Neural cell (in vitro differentiated cells): ENCODE data around the gene PHACTR1. TPM values are rescaled to one million over a fixed set of nuclear protein-coding genes. Genes with fewer than 3 reads are reported as not detected.

Experiments
- H2AFZ ChIP-seq: fragments of 200-600, 300-800 bp; sonication (generic), shearing (Covaris generic); 2 replicates; pipeline ENCODE4 v1.6.0; 2014; ENCODE audit warnings: low read depth, mild to moderate bottlenecking, antibody characterized with exemption, low read length, moderate library complexity
- H3F3A ChIP-seq: fragments of 200-600 bp; shearing (Covaris generic); 2 replicates; pipeline ENCODE4 v1.6.1; 2016; ENCODE audit warnings: mild to moderate bottlenecking, moderate library complexity, mixed read lengths, antibody characterized with exemption, low read length; ENCODE audit not compliant: insufficient read depth, poor library complexity, severe bottlenecking
- H3K27ac ChIP-seq: fragments of 200-600, 300-800 bp; sonication (generic), shearing (Covaris generic); 2 replicates; pipeline ENCODE4 v1.5.1; 2014; ENCODE audit warnings: mild to moderate bottlenecking, low read length, moderate library complexity
- H3K27me3 ChIP-seq: fragments of 300-800, 200-600 bp; sonication (generic), shearing (Covaris generic); 2 replicates; pipeline ENCODE4 v1.6.0; 2014; ENCODE audit warnings: mild to moderate bottlenecking, low read depth, low read length, moderate library complexity; ENCODE audit not compliant: insufficient read depth
- H3K36me3 ChIP-seq: fragments of 300-800, 200-600 bp; sonication (generic), shearing (Covaris generic); 2 replicates; pipeline ENCODE4 v1.5.1; 2014; ENCODE audit warnings: mild to moderate bottlenecking, antibody characterized with exemption, low read length, moderate library complexity; ENCODE audit not compliant: insufficient read depth
- H3K4me2 ChIP-seq: fragments of 300-800, 200-600 bp; sonication (generic), shearing (Covaris generic); 2 replicates; pipeline ENCODE4 v1.6.0; 2014; ENCODE audit warnings: mild to moderate bottlenecking, low read length
- H3K4me3 ChIP-seq: fragments of 300-800, 200-600 bp; sonication (generic), shearing (Covaris generic); 2 replicates; pipeline ENCODE4 v1.5.1; 2014; ENCODE audit warnings: mild to moderate bottlenecking, low read length, moderate library complexity
- H3K79me2 ChIP-seq: fragments of 200-600 bp; shearing (Covaris generic); replicated peaks from 2 replicates; pipeline ENCODE4 v1.6.0; 2014; ENCODE audit warnings: mild to moderate bottlenecking, low read length, moderate library complexity; ENCODE audit not compliant: insufficient read depth
- H3K9ac ChIP-seq: fragments of 300-800, 200-600 bp; sonication (generic), shearing (Covaris generic); 2 replicates; pipeline ENCODE4 v1.6.1; 2016; ENCODE audit warnings: mild to moderate bottlenecking, low read length, mixed read lengths
- H3K9me2 ChIP-seq: fragments of 200-600 bp; shearing (Covaris generic); 2 replicates; pipeline ENCODE4 v1.6.1; 2016; ENCODE audit warnings: mild to moderate bottlenecking, low read length, mixed read lengths; ENCODE audit not compliant: insufficient read depth
- H3K9me3 ChIP-seq: fragments of 200-600, 300-800 bp; sonication (generic), shearing (Covaris generic); 2 replicates; pipeline ENCODE4 v1.6.1; 2016; ENCODE audit warnings: mild to moderate bottlenecking, mixed run types, low read length, moderate library complexity, mixed read lengths
- H4K20me1 ChIP-seq: fragments of 200-600 bp; shearing (Covaris generic); 2 replicates; pipeline ENCODE4 v1.6.1; 2016; ENCODE audit warnings: mild to moderate bottlenecking, mixed run types; ENCODE audit not compliant: insufficient read depth
- EP300 ChIP-seq: fragments of 450-650 bp; conservative IDR thresholded peaks from 2 replicates; pipeline ENCODE4 v1.6.1; 2014; ENCODE audit warnings: antibody characterized with exemption, mild to moderate bottlenecking, moderate library complexity; ENCODE audit not compliant: poor library complexity, severe bottlenecking
- EZH2 ChIP-seq: fragments of 200-600, 300-800 bp; shearing (Covaris generic), sonication (generic); IDR thresholded peaks from 2 replicates; pipeline ENCODE4 v1.6.1; 2014; ENCODE audit warnings: antibody characterized with exemption, low read length, borderline replicate concordance, mild to moderate bottlenecking; ENCODE audit not compliant: insufficient read depth, poor library complexity, severe bottlenecking
- MXI1 ChIP-seq: fragments of 450-650 bp; conservative IDR thresholded peaks from 2 replicates; pipeline ENCODE4 v1.6.1; 2014; ENCODE audit warnings: antibody characterized with exemption, mild to moderate bottlenecking; ENCODE audit not compliant: poor library complexity, severe bottlenecking
- POLR2AphosphoS5 ChIP-seq: IDR thresholded peaks from 2 replicates; pipeline ENCODE4 v1.6.1; 2012
- RAD21 ChIP-seq: fragments of 450-650 bp; conservative IDR thresholded peaks from 2 replicates; pipeline ENCODE4 v1.6.1; 2014; ENCODE audit warnings: antibody characterized with exemption, mild to moderate bottlenecking, moderate library complexity
- SMC3 ChIP-seq: fragments of 450-650 bp; conservative IDR thresholded peaks from 2 replicates; pipeline ENCODE4 v1.6.1; 2014; ENCODE audit warnings: antibody characterized with exemption, mild to moderate bottlenecking, moderate library complexity; ENCODE audit not compliant: poor library complexity
- TAF1 ChIP-seq: IDR thresholded peaks from 2 replicates; pipeline ENCODE4 v1.6.1; 2012; ENCODE audit warnings: low read depth
- polyA plus RNA-seq: library from polyadenylated mRNA; depleted of rRNA; stranded (reverse); fragments of >200 nt; gene quantifications from 2 replicates; pipeline ENCODE4 v1.2.3, GENCODE V29; 2014
- TF ChIP-seq, protein P1 (sequence below): fragments of 450-650 bp; IDR thresholded peaks from 2 replicates; pipeline ENCODE4 v1.5.1; 2014; ENCODE audit warnings: antibody characterized with exemption, mild to moderate bottlenecking, moderate library complexity; ENCODE audit not compliant: poor library complexity, severe bottlenecking
- TF ChIP-seq, protein P2 (sequence below): IDR thresholded peaks from 2 replicates; pipeline ENCODE4 v1.6.1; 2012; ENCODE audit warnings: borderline replicate concordance

The PHACTR1 gene
- polyA plus RNA-seq, 1 donor from 2014 or later = 7.8 TPM

DNA sequence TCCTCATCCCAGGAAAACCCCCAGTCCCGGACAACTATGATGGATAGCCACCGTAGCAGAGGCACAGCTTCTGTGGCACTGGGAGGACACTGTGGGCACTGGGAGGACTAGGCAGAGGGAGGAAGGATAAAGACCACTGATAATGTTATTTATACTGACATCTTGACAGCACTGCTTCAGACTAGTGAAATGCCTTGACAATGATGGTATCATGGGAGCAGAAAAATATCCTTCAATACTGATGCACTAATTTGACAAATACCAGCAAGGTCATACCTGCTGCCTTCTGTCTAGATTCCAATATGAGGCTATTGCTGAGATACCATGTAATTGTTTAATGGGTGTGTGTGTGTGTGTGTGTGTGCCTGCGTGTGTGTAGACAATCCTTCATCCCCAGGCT, 148.6 kb downstream of the PHACTR1 start:
- H3K9me3 ChIP-seq = no peaks in the 10 kb centered on the region
- TF ChIP-seq RAD21 = no peak
- peak; percentile 81 for TF ChIP-seq EP300
- TF ChIP-seq POLR2AphosphoS5 = peak; percentile 53
- TF ChIP-seq, protein P1, sequence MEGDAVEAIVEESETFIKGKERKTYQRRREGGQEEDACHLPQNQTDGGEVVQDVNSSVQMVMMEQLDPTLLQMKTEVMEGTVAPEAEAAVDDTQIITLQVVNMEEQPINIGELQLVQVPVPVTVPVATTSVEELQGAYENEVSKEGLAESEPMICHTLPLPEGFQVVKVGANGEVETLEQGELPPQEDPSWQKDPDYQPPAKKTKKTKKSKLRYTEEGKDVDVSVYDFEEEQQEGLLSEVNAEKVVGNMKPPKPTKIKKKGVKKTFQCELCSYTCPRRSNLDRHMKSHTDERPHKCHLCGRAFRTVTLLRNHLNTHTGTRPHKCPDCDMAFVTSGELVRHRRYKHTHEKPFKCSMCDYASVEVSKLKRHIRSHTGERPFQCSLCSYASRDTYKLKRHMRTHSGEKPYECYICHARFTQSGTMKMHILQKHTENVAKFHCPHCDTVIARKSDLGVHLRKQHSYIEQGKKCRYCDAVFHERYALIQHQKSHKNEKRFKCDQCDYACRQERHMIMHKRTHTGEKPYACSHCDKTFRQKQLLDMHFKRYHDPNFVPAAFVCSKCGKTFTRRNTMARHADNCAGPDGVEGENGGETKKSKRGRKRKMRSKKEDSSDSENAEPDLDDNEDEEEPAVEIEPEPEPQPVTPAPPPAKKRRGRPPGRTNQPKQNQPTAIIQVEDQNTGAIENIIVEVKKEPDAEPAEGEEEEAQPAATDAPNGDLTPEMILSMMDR = no peak
- TF ChIP-seq, protein P2, sequence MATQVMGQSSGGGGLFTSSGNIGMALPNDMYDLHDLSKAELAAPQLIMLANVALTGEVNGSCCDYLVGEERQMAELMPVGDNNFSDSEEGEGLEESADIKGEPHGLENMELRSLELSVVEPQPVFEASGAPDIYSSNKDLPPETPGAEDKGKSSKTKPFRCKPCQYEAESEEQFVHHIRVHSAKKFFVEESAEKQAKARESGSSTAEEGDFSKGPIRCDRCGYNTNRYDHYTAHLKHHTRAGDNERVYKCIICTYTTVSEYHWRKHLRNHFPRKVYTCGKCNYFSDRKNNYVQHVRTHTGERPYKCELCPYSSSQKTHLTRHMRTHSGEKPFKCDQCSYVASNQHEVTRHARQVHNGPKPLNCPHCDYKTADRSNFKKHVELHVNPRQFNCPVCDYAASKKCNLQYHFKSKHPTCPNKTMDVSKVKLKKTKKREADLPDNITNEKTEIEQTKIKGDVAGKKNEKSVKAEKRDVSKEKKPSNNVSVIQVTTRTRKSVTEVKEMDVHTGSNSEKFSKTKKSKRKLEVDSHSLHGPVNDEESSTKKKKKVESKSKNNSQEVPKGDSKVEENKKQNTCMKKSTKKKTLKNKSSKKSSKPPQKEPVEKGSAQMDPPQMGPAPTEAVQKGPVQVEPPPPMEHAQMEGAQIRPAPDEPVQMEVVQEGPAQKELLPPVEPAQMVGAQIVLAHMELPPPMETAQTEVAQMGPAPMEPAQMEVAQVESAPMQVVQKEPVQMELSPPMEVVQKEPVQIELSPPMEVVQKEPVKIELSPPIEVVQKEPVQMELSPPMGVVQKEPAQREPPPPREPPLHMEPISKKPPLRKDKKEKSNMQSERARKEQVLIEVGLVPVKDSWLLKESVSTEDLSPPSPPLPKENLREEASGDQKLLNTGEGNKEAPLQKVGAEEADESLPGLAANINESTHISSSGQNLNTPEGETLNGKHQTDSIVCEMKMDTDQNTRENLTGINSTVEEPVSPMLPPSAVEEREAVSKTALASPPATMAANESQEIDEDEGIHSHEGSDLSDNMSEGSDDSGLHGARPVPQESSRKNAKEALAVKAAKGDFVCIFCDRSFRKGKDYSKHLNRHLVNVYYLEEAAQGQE = no peak
- no peak overlapping the region for H3K4me2 ChIP-seq
- no peak overlapping the region for H3K9ac ChIP-seq
- no peaks in the 10 kb centered on the region for H3K27me3 ChIP-seq
- H3K4me3 ChIP-seq = peak overlapping the region; percentile 20
- no peaks in the 10 kb centered on the region for H3K36me3 ChIP-seq
- H3F3A ChIP-seq = no peaks in the 10 kb centered on the region
- H3K27ac ChIP-seq = no peak overlapping the region
- no peak overlapping the region for H2AFZ ChIP-seq
- no peaks in the 10 kb centered on the region for H4K20me1 ChIP-seq
- H3K9me2 ChIP-seq = no peaks in the 10 kb centered on the region
- no peaks in the 10 kb centered on the region for H3K79me2 ChIP-seq

DNA sequence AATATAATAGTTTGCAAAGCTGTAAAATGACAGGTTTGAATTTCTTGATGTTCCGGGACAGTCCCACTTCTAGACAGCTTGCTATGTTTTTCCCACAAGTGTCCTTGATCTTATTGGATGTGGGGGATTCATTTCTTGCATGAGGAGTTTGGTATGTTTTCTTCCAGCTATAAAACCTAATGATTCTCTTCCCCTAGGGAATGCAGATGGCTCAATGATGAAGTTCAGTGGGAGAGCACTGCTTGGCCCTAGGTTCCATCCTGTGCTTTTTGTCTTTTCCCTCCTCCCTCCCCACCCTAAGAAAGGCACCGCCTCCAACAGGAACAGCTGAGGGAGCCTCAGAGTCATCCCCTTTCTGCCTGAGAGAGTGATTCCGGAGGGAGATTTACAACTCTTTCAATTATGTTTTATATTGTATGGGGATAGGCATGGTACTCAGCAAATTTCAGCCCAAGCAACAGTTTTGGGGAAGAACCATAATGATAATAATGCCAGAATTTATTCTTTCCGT, 149.2 kb downstream of the PHACTR1 start:
- H3K36me3 ChIP-seq = no peaks in the 10 kb centered on the region
- no peaks in the 10 kb centered on the region for H4K20me1 ChIP-seq
- H3F3A ChIP-seq = no peaks in the 10 kb centered on the region
- no peak overlapping the region for H3K27ac ChIP-seq
- TF ChIP-seq, protein P1 = no peak
- TF ChIP-seq, protein P2 = no peak
- TF ChIP-seq EP300 (no peak), SMC3 (no peak), RAD21 (no peak), MXI1 (no peak), TAF1 (no peak), EZH2 (no peak), POLR2AphosphoS5 (no peak)
- no peaks in the 10 kb centered on the region for H3K9me3 ChIP-seq
- no peaks in the 10 kb centered on the region for H3K27me3 ChIP-seq
- no peak overlapping the region for H3K9ac ChIP-seq
- no peaks in the 10 kb centered on the region for H3K9me2 ChIP-seq
- H3K4me3 ChIP-seq = peak overlapping the region; percentile 20
- H2AFZ ChIP-seq = no peak overlapping the region
- H3K79me2 ChIP-seq = no peaks in the 10 kb centered on the region
- no peak overlapping the region for H3K4me2 ChIP-seq
